ENCODE measurements around the gene COL4A3.
A peak's percentile ranks its signal among the peaks of the same experiment; 100 is the strongest.

Gene COL4A3

DNA sequence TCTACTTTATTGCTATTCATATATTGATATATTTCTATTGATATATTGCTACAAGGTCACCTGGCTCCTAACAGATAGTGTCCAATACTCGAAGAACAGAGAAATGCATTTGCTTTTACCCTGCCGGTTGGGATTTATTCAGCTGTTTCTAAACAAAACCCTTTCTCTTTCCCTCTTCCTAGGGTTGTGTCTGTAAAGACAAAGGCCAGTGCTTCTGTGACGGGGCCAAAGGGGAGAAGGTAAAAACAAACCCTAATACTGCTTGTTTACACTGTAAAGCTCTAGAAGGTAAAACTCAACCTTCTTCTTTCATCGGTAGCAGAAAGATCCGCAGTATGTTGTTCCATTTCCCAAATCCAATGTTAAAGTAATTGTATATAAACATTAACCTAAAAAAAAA, 73.4 kb downstream of the COL4A3 start:
- Histone ChIP-seq H3K27me3 (peaks cover 3% of the 10 kb centered on the region; the same call in 1 of the 2 replicates), H3K9me3 (no peaks in the 10 kb centered on the region), H3K4me1 (no peaks in the 10 kb centered on the region), H3K4me3 (ENCODE audit: low read depth, low read length) (no peak overlapping the region), H3K36me3 (no peaks in the 10 kb centered on the region)
- no peak for DNase-seq
- TF ChIP-seq, protein P1, sequence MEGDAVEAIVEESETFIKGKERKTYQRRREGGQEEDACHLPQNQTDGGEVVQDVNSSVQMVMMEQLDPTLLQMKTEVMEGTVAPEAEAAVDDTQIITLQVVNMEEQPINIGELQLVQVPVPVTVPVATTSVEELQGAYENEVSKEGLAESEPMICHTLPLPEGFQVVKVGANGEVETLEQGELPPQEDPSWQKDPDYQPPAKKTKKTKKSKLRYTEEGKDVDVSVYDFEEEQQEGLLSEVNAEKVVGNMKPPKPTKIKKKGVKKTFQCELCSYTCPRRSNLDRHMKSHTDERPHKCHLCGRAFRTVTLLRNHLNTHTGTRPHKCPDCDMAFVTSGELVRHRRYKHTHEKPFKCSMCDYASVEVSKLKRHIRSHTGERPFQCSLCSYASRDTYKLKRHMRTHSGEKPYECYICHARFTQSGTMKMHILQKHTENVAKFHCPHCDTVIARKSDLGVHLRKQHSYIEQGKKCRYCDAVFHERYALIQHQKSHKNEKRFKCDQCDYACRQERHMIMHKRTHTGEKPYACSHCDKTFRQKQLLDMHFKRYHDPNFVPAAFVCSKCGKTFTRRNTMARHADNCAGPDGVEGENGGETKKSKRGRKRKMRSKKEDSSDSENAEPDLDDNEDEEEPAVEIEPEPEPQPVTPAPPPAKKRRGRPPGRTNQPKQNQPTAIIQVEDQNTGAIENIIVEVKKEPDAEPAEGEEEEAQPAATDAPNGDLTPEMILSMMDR (IDR thresholded peaks at IDR 0.05; ENCODE audit: low read depth, low read length): no peak

DNA sequence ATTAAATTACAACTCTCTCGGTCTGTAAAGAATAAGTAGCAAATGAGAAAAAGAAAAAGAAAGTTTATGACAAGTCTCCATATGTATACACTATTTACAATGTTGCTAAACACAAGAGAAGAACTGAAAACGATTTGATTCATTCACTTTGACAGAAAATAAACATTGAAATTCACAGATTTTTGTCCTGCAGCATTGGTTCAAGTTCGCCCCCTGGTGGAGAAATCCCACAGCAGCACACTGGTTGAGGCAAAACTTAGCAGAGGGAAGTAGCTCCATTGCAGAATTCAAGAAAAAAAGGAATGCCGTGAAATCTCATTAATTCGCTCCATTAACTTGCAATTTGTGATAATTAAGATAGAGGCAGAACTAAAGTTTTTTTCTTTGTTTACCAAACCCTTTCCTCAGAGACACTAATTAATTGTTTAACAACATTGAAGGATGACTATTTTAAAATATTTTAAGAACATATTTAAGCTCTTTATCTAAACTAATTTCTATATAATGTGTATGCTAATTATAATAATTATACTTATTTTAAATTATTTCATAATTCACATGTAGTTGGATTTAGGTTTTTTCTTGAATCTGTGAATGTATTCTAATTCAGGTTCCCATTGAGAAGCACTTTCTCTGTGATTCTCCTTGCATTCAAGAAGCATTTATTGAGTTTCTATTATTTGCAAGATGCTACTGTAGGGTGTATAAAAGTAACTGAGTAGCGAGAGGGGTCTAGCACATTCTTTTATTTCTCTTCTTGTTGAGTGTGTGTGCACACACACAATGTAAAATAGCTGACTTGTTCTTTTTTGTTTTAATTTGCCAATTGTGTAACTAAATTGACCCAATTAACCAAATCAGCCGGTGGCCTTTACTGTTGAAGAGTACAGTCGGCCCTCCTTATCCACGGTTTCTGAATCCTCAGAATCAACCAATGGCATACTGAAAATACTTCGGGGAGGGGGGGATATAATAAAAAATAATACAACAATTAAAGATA, 74.1 kb downstream of the COL4A3 start:
- peak; percentile 70 for DNase-seq
- TF ChIP-seq, protein P1 (IDR thresholded peaks at IDR 0.05; ENCODE audit: low read depth, low read length): peak; percentile 99
- Histone ChIP-seq H3K27me3 (peaks cover 3% of the 10 kb centered on the region; the same call in 1 of the 2 replicates), H3K4me1 (no peaks in the 10 kb centered on the region), H3K36me3 (no peaks in the 10 kb centered on the region), H3K4me3 (ENCODE audit: low read depth, low read length) (no peak overlapping the region), H3K9me3 (no peaks in the 10 kb centered on the region)

DNA sequence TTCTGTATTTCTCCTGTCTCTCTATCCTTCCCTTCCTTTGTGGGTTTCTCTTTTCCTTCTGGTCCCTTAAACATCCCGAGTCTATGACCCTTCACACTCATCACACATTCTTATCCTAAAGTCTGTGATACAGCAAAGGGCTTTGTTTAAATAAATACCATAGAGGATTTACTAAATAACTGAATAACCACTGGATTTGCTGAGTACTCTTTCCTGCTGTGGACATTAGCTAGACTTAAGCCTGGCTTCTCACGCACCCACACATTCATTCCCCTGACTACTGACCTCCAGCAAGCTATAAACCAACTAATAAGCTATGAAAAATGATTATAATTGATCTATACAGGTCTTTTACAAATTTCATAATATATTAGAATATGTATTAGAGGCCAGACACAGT, 76.6 kb downstream of the COL4A3 start:
- Histone ChIP-seq H3K27me3 (no peaks in the 10 kb centered on the region), H3K36me3 (no peaks in the 10 kb centered on the region), H3K4me1 (no peaks in the 10 kb centered on the region), H3K4me3 (ENCODE audit: low read depth, low read length) (no peak overlapping the region), H3K9me3 (no peaks in the 10 kb centered on the region)
- no peak for DNase-seq
- TF ChIP-seq, protein P1 (IDR thresholded peaks at IDR 0.05; ENCODE audit: low read depth, low read length): no peak

DNA sequence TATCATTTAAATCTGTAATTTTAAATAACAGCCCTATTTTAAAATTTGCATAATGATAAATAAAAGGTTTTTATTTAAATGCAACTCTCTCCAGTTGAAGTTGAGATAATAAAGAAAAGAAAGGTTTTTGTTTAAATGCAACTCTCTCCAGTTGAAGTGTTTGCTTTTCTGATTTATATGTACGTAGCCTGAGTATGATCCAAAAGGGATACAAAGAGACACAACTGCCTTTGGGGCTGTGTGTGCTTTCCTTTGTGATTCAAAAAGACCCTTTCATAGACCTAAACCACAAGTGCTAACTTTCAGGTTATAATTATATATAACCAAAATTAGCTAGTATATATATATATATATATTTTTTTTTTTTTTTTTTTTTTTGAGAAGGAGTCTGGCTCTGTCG, 84.5 kb downstream of the COL4A3 start:
- no peak for DNase-seq
- H3K36me3 ChIP-seq: no peaks in the 10 kb centered on the region

DNA sequence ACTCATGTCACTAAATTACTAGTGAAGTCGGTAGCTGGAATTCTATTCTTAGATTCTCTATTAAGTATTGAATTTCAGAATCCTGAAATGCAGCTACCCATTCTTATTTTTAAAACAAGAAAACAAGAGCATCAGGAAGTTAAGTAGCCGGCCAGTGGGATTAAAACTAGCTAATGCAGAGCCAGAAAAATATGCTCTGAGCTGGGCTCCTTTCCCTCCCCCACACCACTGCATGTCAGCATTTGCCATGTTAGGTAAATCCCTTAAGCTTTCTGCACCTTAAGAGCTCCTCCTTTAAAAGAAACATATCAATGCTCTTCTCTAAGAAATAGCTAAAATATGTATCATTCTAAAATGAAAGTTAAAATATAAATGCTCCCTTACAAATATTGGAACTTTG, 88.4 kb downstream of the COL4A3 start:
- Histone ChIP-seq H3K9me3 (no peaks in the 10 kb centered on the region), H3K4me1 (no peaks in the 10 kb centered on the region), H3K36me3 (no peaks in the 10 kb centered on the region), H3K4me3 (ENCODE audit: low read depth, low read length) (no peak overlapping the region), H3K27me3 (0 out of 2 replicates have a peak, but pooled peaks cover 3% of the 10 kb centered on the region)
- DNase-seq: no peak
- TF ChIP-seq, protein P1 (IDR thresholded peaks at IDR 0.05; ENCODE audit: low read depth, low read length): no peak

More for the DNA sequence above, 84.5 kb downstream of the COL4A3 start:
- Histone ChIP-seq H3K27me3 (0 out of 2 replicates have a peak, but pooled peaks cover 3% of the 10 kb centered on the region), H3K9me3 (no peaks in the 10 kb centered on the region), H3K4me3 (ENCODE audit: low read depth, low read length) (no peak overlapping the region), H3K4me1 (no peaks in the 10 kb centered on the region)
- TF ChIP-seq, protein P1 (IDR thresholded peaks at IDR 0.05; ENCODE audit: low read depth, low read length): no peak

DNA sequence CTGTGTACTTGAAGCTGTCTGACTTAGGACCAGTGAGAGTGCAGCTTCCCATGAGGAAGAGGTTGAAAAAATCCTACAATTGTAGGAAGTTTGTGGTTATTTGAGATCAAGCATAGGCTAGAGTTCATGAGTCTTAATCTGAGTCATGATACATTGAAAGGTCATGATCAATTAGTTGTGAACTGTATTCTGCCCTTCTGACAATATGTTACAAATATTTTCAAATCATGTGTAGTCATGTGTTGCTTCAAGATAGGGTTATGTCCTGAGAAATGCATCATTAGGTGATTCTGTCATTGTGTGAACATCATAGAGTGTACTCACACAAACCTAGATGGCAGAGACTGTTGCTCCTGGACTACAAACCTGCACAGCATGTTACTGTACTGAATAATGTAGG, 92.2 kb downstream of the COL4A3 start:
- DNase-seq: no peak
- Histone ChIP-seq H3K36me3 (no peaks in the 10 kb centered on the region), H3K4me1 (no peaks in the 10 kb centered on the region), H3K9me3 (no peaks in the 10 kb centered on the region), H3K4me3 (ENCODE audit: low read depth, low read length) (no peak overlapping the region), H3K27me3 (0 out of 2 replicates have a peak, but pooled peaks cover 3% of the 10 kb centered on the region)
- TF ChIP-seq, protein P1 (IDR thresholded peaks at IDR 0.05; ENCODE audit: low read depth, low read length): no peak
